Endothelial cell of umbilical vein (primary cell): ENCODE results near the gene NCAPH2. TPM values are rescaled to one million over a fixed set of nuclear protein-coding genes. Genes with fewer than 3 reads are reported as not detected.

Experiments used
- BruUV-seq: library from RNA; stranded (reverse); fragments of 400-500 nt; replicated peaks from 2 replicates; lab custom pipeline; 2021; lab: Mats Ljungman, UMichigan
- CTCF ChIA-PET: fragments of 300-600, 350-600 bp; sonication (Branson Sonifier 250); formaldehyde crosslinking; loops from one replicate; lab custom pipeline; 2021; ENCODE audit warnings: antibody characterized with exemption, inconsistent platforms; lab: Charles Lee
- POLR2A ChIA-PET: fragments of 300-600, 350-600 bp; sonication (Branson Sonifier 250); formaldehyde crosslinking; loops from one replicate; lab custom pipeline; 2021; ENCODE audit warnings: antibody characterized with exemption, inconsistent platforms; lab: Charles Lee
- DNase-seq: peaks from one replicate; pipeline ENCODE4 v3.0.0-alpha.2; 2011; ENCODE audit warnings: low read depth, low spot score
- FAIRE-seq: peaks from 2 replicates; lab custom pipeline; 2011; peaks lifted over from hg19 to GRCh38; lab: Jason Lieb, UNC
- H2AFZ ChIP-seq: 2 replicates; pipeline ENCODE4 v1.6.0; 2012; ENCODE audit warnings: low read depth, low read length, control low read depth, inconsistent platforms
- H3K27ac ChIP-seq: 2 replicates; pipeline ENCODE4 v1.5.1; 2011; ENCODE audit warnings: low read depth, mild to moderate bottlenecking, control low read depth, low read length, moderate library complexity; ENCODE audit not compliant: insufficient read depth
- H3K27me3 ChIP-seq, 2 experiments: 2 replicates each; pipeline versions ENCODE4 v1.6.0 to v1.6.1; 2011; ENCODE audit warnings: low read length in 2 of 2, mixed read lengths in 1 of 2; ENCODE audit not compliant: control insufficient read depth in 2 of 2, insufficient read depth in 2 of 2
- H3K36me3 ChIP-seq, 2 experiments: 2 replicates in 1 of 2; 3 replicates in 1 of 2; pipeline ENCODE4 v1.5.1; 2011; ENCODE audit warnings: low read length in 2 of 2, mild to moderate bottlenecking in 1 of 2, moderate library complexity in 1 of 2; ENCODE audit not compliant: control insufficient read depth in 2 of 2, insufficient read depth in 2 of 2; ENCODE audit errors: extremely low read depth in 1 of 2
- H3K4me1 ChIP-seq: 3 replicates; pipeline ENCODE4 v1.5.1; 2011; ENCODE audit warnings: mild to moderate bottlenecking, low read length; ENCODE audit not compliant: control insufficient read depth, insufficient read depth; ENCODE audit errors: extremely low read depth
- H3K4me2 ChIP-seq: 2 replicates; pipeline ENCODE4 v1.6.1; 2011; ENCODE audit warnings: low read length, control low read depth, mixed read lengths; ENCODE audit not compliant: insufficient read depth
- H3K4me3 ChIP-seq, 3 experiments: fragments of 200-600 bp in 1 of 3; sonication (generic), shearing (Covaris generic) in 1 of 3; replicated peaks in 1 of 3; 2 replicates each; pipeline ENCODE4 v1.5.1; 2011 to 2016; ENCODE audit warnings: control low read depth in 3 of 3, low read length in 3 of 3, mild to moderate bottlenecking in 2 of 3, inconsistent platforms in 1 of 3, low read depth in 1 of 3, moderate library complexity in 1 of 3; ENCODE audit not compliant: insufficient read depth in 1 of 3
- H3K79me2 ChIP-seq: 2 replicates; pipeline ENCODE4 v1.6.0; 2012; ENCODE audit warnings: low read length, inconsistent platforms; ENCODE audit not compliant: control insufficient read depth, insufficient read depth
- H3K9ac ChIP-seq: replicated peaks from 2 replicates; pipeline ENCODE3; 2011; ENCODE audit warnings: low read length, control low read depth; ENCODE audit not compliant: insufficient read depth; ENCODE audit errors: extremely low read depth
- H3K9me1 ChIP-seq: replicated peaks from 3 replicates; pipeline ENCODE4 v1.6.0; 2011; ENCODE audit warnings: mild to moderate bottlenecking, low read length; ENCODE audit not compliant: control insufficient read depth, insufficient read depth; ENCODE audit errors: extremely low read depth
- H3K9me3 ChIP-seq: replicated peaks from 2 replicates; pipeline ENCODE4 v1.5.1; 2012; ENCODE audit warnings: low read length, inconsistent platforms; ENCODE audit not compliant: control insufficient read depth, insufficient read depth
- H4K20me1 ChIP-seq: replicated peaks from 2 replicates; pipeline ENCODE3; 2011; ENCODE audit warnings: mild to moderate bottlenecking, low read length; ENCODE audit not compliant: control insufficient read depth, insufficient read depth; ENCODE audit errors: extremely low read depth
- CTCF ChIP-seq, 2 donors: IDR thresholded peaks; 1 replicate in 1 of 2; 2 replicates in 1 of 2; pipeline ENCODE4 v1.5.1; 2011; ENCODE audit warnings: low read length in 2 of 2, mild to moderate bottlenecking in 2 of 2, moderate library complexity in 2 of 2, control low read depth in 1 of 2, inconsistent platforms in 1 of 2, low read depth in 1 of 2; ENCODE audit not compliant: insufficient read depth in 1 of 2; ENCODE audit errors: extremely low read depth in 1 of 2
- EZH2 ChIP-seq: IDR thresholded peaks from 2 replicates; pipeline ENCODE4 v1.6.1; 2012; ENCODE audit warnings: borderline replicate concordance, low read depth, mild to moderate bottlenecking, moderate library complexity, low read length, inconsistent platforms; ENCODE audit not compliant: severe bottlenecking
- FOS ChIP-seq: IDR thresholded peaks from 2 replicates; pipeline ENCODE4 v1.6.1; 2011; ENCODE audit warnings: mild to moderate bottlenecking, low read length, moderate library complexity, borderline replicate concordance; ENCODE audit not compliant: insufficient read depth
- GATA2 ChIP-seq: IDR thresholded peaks from 2 replicates; pipeline ENCODE4 v1.7.0; 2011; ENCODE audit warnings: low read depth, mild to moderate bottlenecking, moderate library complexity, mixed read lengths, low read length; ENCODE audit not compliant: insufficient read length, insufficient read depth
- JUN ChIP-seq: IDR thresholded peaks from 2 replicates; pipeline ENCODE4 v1.6.1; 2011; ENCODE audit warnings: borderline replicate concordance, low read depth; ENCODE audit not compliant: insufficient read length, insufficient read depth
- MAX ChIP-seq: IDR thresholded peaks from 2 replicates; pipeline ENCODE4 v1.6.1; 2011; ENCODE audit not compliant: insufficient read depth, insufficient read length
- MYC ChIP-seq: IDR thresholded peaks from one replicate; pipeline ENCODE4 v1.6.1; 2011; ENCODE audit warnings: mild to moderate bottlenecking, low read depth, low read length
- POLR2A ChIP-seq: IDR thresholded peaks from 2 replicates; pipeline ENCODE4 v1.6.1; 2012; ENCODE audit warnings: low read depth, mild to moderate bottlenecking, control low read depth, low read length
- POLR2AphosphoS5 ChIP-seq: IDR thresholded peaks from 2 replicates; pipeline ENCODE4 v1.6.1; 2012; ENCODE audit warnings: low read depth, mild to moderate bottlenecking, control low read depth, low read length, moderate library complexity; ENCODE audit not compliant: insufficient read depth
- dilution Hi-C: fragments of 300-500 bp; cut with MboI; formaldehyde crosslinking; loops from one replicate; pipeline ENCODE4 v1.15.0; 2019; ENCODE audit warnings: low sequenced_read_pairs; ENCODE audit not compliant: extremely low pct_ligation_motif_present
- intact Hi-C: fragments of 100-400 bp; cut with micrococcal nuclease; formaldehyde crosslinking; loops from one replicate; pipeline ENCODE4 v1.10.0; 2022
- polyA plus RNA-seq, 4 experiments: library from polyadenylated mRNA; depleted of rRNA in 3 of 4; stranded (reverse) in 3 of 4; unstranded in 1 of 4; fragments of >200 nt; gene quantifications; 2 replicates each; pipeline versions ENCODE4 v1.2.1 to v1.2.3, GENCODE V29; 2011 to 2012; ENCODE audit warnings: missing spikeins in 1 of 4
- total RNA-seq: library from RNA; stranded (reverse); gene quantifications from 2 replicates; pipeline ENCODE4 v1.2.3, GENCODE V29; 2021

NCAPH2 gene
- total and polyA plus RNA-seq, 2 donors (not counting 3 experiments of a cell fraction or from before 2014, with no cell fraction given): 42.4 to 43.2 TPM

DNA sequence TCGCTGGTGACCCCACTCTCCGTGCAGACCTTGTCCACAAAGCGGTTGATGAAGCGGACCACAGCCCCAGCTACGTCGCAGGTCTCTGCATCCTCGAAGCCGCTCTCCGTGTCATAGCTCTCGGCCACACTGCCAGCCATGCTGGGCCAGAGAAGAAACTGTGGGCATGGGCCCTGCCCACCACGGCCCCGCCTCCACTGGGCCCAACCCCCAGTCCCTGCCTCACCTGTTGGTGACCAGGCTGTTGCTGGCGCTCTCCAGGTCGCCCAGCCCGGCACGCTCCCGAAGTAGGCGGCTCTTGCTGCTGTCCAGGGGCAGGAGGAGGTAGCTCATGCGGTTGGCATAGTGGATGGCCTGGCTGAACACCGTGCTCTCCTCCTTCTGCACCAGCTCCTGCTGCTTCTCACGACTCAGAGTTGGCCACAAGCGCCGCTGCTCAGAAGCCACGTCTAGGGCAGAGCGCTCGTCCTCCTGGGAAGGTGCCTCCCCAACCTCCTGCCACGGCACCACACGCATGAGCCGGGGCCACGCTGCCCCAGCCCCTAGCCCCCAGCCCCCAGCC lies 46.0 kb upstream of the NCAPH2 start:
- Histone ChIP-seq H3K36me3 (peaks cover 0 to 84% of the 10 kb centered on the region in 2 experiments), H3K9me1 (no peaks in the 10 kb centered on the region), H3K9ac (no peak overlapping the region), H3K4me2 (no peak overlapping the region), H4K20me1 (no peaks in the 10 kb centered on the region), H3K9me3 (no peaks in the 10 kb centered on the region), H3K79me2 (no peaks in the 10 kb centered on the region), H3K27me3 (no peaks in the 10 kb centered on the region), H3K4me3 (no peak overlapping the region), H2AFZ (no peak overlapping the region), H3K4me1 (no peaks in the 10 kb centered on the region), H3K27ac (no peak overlapping the region)
- dilution Hi-C loops (no loop called here), intact Hi-C loops (no loop called here)
- TF ChIP-seq POLR2AphosphoS5 (no peak), POLR2A (no peak), JUN (no peak), MAX (no peak)
- TSS peak; percentile 6 for BruUV-seq
- FAIRE-seq: no peak
- ChIA-PET POLR2A (no interaction called here), CTCF (interaction anchor here (1.1 kb wide), 1 partner anchor 9 kb away, joined by 3 read pairs; no protein-coding TSS in a partner anchor)
- DNase-seq: no peak

GRCh38 chr22:50463188-50463900 lies 44.7 kb upstream of the NCAPH2 start:
- CTCF ChIA-PET: no interaction called here
- POLR2A ChIA-PET: no interaction called here
- no peak overlapping the region for H3K27ac ChIP-seq
- H3K9me1 ChIP-seq: no peaks in the 10 kb centered on the region
- no peak for DNase-seq
- H3K9ac ChIP-seq: no peak overlapping the region
- no TSS peak for BruUV-seq
- no peaks in the 10 kb centered on the region for H4K20me1 ChIP-seq
- no peaks in the 10 kb centered on the region for H3K27me3 ChIP-seq
- FAIRE-seq: no peak
- intact Hi-C loops: no loop called here
- H3K4me2 ChIP-seq: no peak overlapping the region
- no peak overlapping the region for H2AFZ ChIP-seq
- peaks cover 0 to 82% of the 10 kb centered on the region in 2 experiments for H3K36me3 ChIP-seq
- H3K9me3 ChIP-seq: no peaks in the 10 kb centered on the region
- peaks cover 6% of the 10 kb centered on the region for H3K79me2 ChIP-seq
- TF ChIP-seq POLR2AphosphoS5 (no peak), MYC (no peak), CTCF (IDR thresholded peaks at IDR 0.05; ENCODE audit: extremely low read depth in 1 of 2, insufficient read depth in 1 of 2, low read depth in 1 of 2, low read length in 2 of 2) (no peak), GATA2 (no peak), POLR2A (no peak), EZH2 (no peak), MAX (no peak), JUN (no peak), FOS (no peak)
- dilution Hi-C loops: no loop called here
- H3K4me3 ChIP-seq: no peak overlapping the region
- H3K4me1 ChIP-seq: no peaks in the 10 kb centered on the region
